Memory B cell (primary cell): ENCODE measurements around the gene SIGLEC14.
A peak's percentile ranks its signal among the peaks of the same experiment; 100 is the strongest.
"Not testable (repeated sequence)": the region's sequence is repeated elsewhere in the genome, so short reads cannot be mapped to it uniquely, and the experiment has no call there.

Experiments
- ATAC-seq: fragments of 150-1000 bp; cut with Tn5 transposase; 2 replicates; pipeline ENCODE4 v1.10.0; 2021; ENCODE audit warnings: low read depth, mild to moderate bottlenecking, moderate library complexity
- DNase-seq, 2 donors: peaks; one replicate each; pipeline ENCODE4 v3.0.0; 2022; ENCODE audit warnings: low spot score in 2 of 2
- H3K27ac Mint-ChIP-seq: one replicate; pipeline ENCODE4 v1.8.0; 2022; ENCODE audit warnings: mild to moderate bottlenecking, moderate library complexity, mixed read lengths
- H3K27me3 Mint-ChIP-seq: one replicate; pipeline ENCODE4 v1.8.0; 2022; ENCODE audit warnings: mixed read lengths
- H3K36me3 Mint-ChIP-seq: one replicate; pipeline ENCODE4 v1.8.0; 2022; ENCODE audit warnings: mild to moderate bottlenecking, mixed read lengths
- H3K4me1 Mint-ChIP-seq: one replicate; pipeline ENCODE4 v1.8.0; 2022; ENCODE audit warnings: mixed read lengths
- H3K4me3 Mint-ChIP-seq: one replicate; pipeline ENCODE4 v1.8.0; 2022; ENCODE audit warnings: mild to moderate bottlenecking, moderate library complexity, mixed read lengths
- H3K9me3 Mint-ChIP-seq: one replicate; pipeline ENCODE4 v1.8.0; 2022; ENCODE audit warnings: mixed read lengths

The SIGLEC14 gene

GRCh38 chr19:51646730-51647129 lies at the start of gene SIGLEC14:
SIGLEC14 (minus strand) TSS chr19:51646825; CDS start chr19:51646759, 66 bp downstream.
- Mint-ChIP-seq H3K36me3 (peaks cover 13% of the 10 kb centered on the region), H3K4me3 (peak within 1 kb of the TSS; percentile 88), H3K27ac (peak within 1 kb of the TSS; percentile 97), H3K4me1 (peaks cover 41% of the 10 kb centered on the region)
- DNase-seq, H3K27me3 Mint-ChIP-seq, H3K9me3 Mint-ChIP-seq: not testable (repeated sequence)
- ATAC-seq = peak; percentile 41

DNA sequence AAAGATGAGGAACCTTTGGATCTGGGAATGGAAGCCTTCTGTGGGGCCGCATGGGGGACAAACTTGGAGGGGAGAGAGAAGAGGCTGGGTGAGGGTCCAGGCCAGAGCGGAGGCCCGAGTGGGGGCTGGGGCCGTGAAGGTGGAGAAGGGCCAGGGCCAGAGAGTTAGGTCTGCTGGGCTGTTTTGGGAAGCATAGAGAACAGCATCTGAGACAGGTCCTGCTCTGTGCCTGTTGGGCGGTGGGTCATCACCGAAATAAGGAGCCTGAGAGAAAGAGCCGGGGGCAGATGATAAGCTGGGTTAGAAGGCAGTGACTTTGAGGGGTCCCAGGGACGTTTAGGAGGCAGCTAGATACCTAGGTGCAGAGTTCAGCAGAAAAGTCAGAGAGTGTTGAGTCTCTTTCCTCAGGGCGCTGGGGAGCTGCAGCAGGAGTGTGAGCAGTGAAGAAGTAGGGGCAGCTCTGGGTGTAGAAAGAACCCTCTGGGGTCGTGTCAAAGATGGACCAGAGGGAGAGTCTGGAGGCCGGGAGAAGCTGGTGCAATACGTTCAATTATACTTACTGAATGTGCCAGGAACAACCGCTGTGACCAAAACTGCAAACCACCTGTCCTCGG lies 49.2 kb upstream of the SIGLEC14 start:
- Mint-ChIP-seq H3K4me3 (no peak overlapping the region), H3K36me3 (no peaks in the 10 kb centered on the region), H3K27me3 (peaks cover 24% of the 10 kb centered on the region), H3K4me1 (peaks cover 8% of the 10 kb centered on the region), H3K27ac (no peak overlapping the region), H3K9me3 (peaks cover 1% of the 10 kb centered on the region)
- ATAC-seq (no peak), DNase-seq (no peak)

- no peak for ATAC-seq
- Mint-ChIP-seq H3K9me3 (no peaks in the 10 kb centered on the region), H3K27ac (no peak overlapping the region), H3K27me3 (peaks cover 25% of the 10 kb centered on the region), H3K4me1 (peaks cover 8% of the 10 kb centered on the region), H3K36me3 (no peaks in the 10 kb centered on the region), H3K4me3 (no peak overlapping the region)
- DNase-seq = no peak
These were observed 48.5 kb upstream of the SIGLEC14 start for GRCh38 chr19:51695088-51695487.

DNA sequence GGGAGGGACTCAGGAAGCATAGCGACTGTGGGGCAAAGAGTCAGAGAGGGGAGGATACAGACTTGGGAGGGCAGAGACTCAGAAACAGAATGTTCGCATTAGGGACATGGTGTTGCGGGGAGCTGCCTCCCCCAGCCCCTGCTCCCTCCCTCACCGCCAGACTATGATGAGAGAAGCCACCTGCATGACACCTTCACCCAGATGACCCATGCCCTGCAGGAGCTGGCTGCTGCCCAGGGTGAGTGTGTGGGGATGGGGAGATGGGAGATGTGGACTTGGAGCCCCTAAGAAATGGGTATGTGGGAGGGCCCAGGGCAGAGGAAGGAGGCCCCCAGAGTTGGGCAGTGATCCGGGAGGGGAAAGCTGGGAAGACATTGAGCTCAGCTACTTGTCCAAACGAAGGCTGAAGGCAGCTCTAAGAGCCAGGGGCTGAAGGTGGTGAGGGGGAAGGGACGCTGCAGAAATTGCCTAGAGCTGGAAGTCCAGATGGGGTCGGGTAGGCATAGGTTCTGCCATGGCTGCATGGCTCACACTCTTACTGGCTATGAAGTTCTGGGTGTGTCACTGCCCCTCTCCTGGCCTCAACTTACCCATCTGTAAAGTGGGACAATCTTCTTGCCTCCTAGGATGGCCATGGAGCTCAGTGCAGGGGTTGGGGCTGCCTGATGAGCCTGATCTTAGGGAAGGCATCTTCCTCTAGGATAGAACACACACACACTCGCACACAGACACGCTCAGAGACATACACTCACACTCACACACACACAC lies 47.9 kb upstream of the SIGLEC14 start:
- no peak for DNase-seq
- Mint-ChIP-seq H3K27me3 (peaks cover 25% of the 10 kb centered on the region), H3K27ac (no peak overlapping the region), H3K4me3 (no peak overlapping the region), H3K36me3 (no peaks in the 10 kb centered on the region), H3K4me1 (peaks cover 10% of the 10 kb centered on the region), H3K9me3 (no peaks in the 10 kb centered on the region)
- no peak for ATAC-seq

DNA sequence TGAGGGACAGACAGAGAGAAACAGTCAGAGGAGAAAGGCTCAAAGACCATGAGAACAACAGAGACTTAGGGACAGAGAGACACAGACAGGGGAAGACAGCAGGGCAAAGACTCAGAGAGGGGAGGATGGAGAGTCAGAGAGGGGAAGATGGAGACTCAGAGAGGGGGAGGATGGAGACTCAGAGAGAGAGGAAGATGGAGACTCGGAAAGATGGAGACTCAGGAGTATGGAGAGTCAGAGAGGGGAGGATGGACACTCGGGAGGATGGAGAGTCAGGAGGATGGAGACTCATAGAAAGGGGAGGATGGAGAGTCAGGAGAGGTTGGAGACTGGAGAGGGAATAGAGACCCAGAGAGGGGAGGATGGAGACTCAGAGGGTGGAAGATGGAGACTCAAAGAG lies 47.2 kb upstream of the SIGLEC14 start:
- no peaks in the 10 kb centered on the region for H3K36me3 Mint-ChIP-seq
- peaks cover 10% of the 10 kb centered on the region for H3K4me1 Mint-ChIP-seq
- no peak overlapping the region for H3K4me3 Mint-ChIP-seq
- DNase-seq (no peak), ATAC-seq (no peak)
- H3K9me3 Mint-ChIP-seq = no peaks in the 10 kb centered on the region
- peaks cover 24% of the 10 kb centered on the region for H3K27me3 Mint-ChIP-seq
- no peak overlapping the region for H3K27ac Mint-ChIP-seq

GRCh38 chr19:51693260-51693659 lies 46.6 kb upstream of the SIGLEC14 start, which contains the start of gene SPACA6:
SPACA6 (plus strand) TSS chr19:51693330; CDS start chr19:51693527, 197 bp downstream.
- Mint-ChIP-seq H3K4me1 (peaks cover 15% of the 10 kb centered on the region), H3K4me3 (no peak within 1 kb of the TSS), H3K36me3 (peaks cover 3% of the 10 kb centered on the region), H3K27ac (no peak within 1 kb of the TSS), H3K9me3 (no peaks in the 10 kb centered on the region), H3K27me3 (peaks cover 30% of the 10 kb centered on the region)
- ATAC-seq (no peak), DNase-seq (no peak)

DNA sequence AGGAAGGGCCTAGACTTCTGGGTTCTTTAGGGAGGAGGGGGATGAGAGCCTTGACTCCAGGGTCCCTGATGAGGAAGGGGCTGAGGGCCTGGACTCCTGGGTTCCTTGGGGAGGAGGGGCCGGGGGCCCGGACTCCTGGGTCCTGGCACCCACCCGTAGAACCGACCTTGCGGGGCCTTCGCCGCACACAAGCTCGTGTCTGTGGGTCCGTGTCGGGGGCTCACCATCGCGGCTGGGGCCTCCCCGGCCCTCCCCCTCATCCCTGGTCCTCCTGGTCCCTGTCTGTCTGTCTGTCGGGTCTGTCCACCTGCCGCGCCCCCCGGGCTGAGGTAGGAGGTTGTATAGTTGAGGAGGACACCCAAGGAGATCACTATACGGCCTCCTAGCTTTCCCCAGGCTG lies 45.8 kb upstream of the SIGLEC14 start:
- no peak for ATAC-seq
- DNase-seq = no peak
- no peaks in the 10 kb centered on the region for H3K9me3 Mint-ChIP-seq
- H3K4me3 Mint-ChIP-seq = no peak overlapping the region
- peaks cover 3% of the 10 kb centered on the region for H3K36me3 Mint-ChIP-seq
- H3K4me1 Mint-ChIP-seq = peaks cover 15% of the 10 kb centered on the region
- H3K27me3 Mint-ChIP-seq = peaks cover 38% of the 10 kb centered on the region
- no peak overlapping the region for H3K27ac Mint-ChIP-seq

GRCh38 chr19:51691584-51692428 lies 45.2 kb upstream of the SIGLEC14 start:
- peaks cover 38% of the 10 kb centered on the region for H3K27me3 Mint-ChIP-seq
- H3K36me3 Mint-ChIP-seq = peaks cover 3% of the 10 kb centered on the region

DNA sequence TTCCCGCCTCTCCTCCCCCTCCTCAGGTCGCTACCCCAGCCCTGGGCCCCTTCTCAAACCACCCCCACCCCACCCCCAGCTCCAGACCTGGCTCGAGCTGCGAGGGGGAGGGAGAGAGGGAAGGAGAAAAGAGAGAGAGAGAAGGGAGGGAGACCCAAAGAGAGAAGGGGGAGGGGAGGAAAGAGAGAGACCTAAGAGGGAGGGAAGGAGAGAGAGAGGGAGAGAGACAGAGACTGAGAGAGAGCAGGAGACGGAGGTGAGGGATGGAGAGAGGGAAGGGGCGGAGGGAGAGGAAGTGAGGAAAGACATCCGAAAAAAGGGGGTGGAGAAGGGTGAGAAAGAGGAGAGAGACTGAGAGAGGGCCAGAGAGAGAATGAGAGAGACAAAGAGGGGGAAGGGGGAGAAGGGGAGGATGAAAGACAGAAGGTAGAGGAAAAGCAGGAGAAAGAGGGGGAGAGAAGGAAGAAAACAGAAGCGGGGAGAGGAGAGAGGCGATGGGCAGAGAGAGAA lies 44.5 kb upstream of the SIGLEC14 start:
- no peak for ATAC-seq
- peaks cover 3% of the 10 kb centered on the region for H3K36me3 Mint-ChIP-seq
- peaks cover 38% of the 10 kb centered on the region for H3K27me3 Mint-ChIP-seq
- H3K4me1 Mint-ChIP-seq = peaks cover 15% of the 10 kb centered on the region
- H3K27ac Mint-ChIP-seq = no peak overlapping the region
- H3K4me3 Mint-ChIP-seq = peak overlapping the region; percentile 43
- no peak for DNase-seq
- no peaks in the 10 kb centered on the region for H3K9me3 Mint-ChIP-seq

More at GRCh38 chr19:51691584-51692428, 45.2 kb upstream of the SIGLEC14 start:
- Mint-ChIP-seq H3K9me3 (no peaks in the 10 kb centered on the region), H3K4me1 (peaks cover 15% of the 10 kb centered on the region), H3K4me3 (peak overlapping the region; percentile 43), H3K27ac (no peak overlapping the region)
- no peak for ATAC-seq
- DNase-seq = no peak

DNA sequence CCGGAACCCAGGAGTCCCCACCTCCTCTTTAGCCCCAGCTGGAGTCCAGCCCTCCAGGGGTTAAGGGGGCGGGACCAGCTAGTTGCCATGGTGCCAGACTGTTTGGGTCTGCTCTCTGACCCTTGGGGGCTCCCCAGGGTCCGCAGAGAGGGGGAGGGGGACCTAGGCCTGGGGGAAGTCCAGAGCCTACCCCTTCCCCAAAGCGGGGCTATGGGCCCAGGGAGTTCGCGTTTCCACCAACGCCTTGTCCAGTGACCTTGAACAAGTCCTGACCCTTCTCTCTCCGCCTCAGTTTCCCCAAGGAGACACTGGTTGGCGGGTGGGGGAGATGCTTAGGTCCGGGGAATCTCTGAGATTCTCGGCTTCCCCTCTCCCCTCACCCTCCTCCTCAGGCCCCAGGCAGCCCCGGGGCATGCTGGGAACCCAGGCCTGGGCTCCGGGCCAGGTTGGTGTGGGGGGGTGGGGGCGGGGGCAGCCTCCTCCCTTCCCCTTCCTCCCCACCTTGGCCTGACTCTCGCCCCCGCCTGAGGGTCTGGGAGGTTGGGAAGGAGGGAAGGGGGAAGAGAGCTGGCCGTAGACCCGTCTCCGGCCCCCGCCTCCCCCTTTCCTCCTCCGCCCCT lies 43.9 kb upstream of the SIGLEC14 start:
- peak overlapping the region; percentile 49 for H3K4me3 Mint-ChIP-seq
- peaks cover 38% of the 10 kb centered on the region for H3K27me3 Mint-ChIP-seq
- no peaks in the 10 kb centered on the region for H3K9me3 Mint-ChIP-seq
- peak; percentile 34 to 45 for DNase-seq
- H3K36me3 Mint-ChIP-seq = peaks cover 3% of the 10 kb centered on the region
- ATAC-seq = peak; percentile 82
- H3K27ac Mint-ChIP-seq = no peak overlapping the region
- H3K4me1 Mint-ChIP-seq = peaks cover 15% of the 10 kb centered on the region

DNA sequence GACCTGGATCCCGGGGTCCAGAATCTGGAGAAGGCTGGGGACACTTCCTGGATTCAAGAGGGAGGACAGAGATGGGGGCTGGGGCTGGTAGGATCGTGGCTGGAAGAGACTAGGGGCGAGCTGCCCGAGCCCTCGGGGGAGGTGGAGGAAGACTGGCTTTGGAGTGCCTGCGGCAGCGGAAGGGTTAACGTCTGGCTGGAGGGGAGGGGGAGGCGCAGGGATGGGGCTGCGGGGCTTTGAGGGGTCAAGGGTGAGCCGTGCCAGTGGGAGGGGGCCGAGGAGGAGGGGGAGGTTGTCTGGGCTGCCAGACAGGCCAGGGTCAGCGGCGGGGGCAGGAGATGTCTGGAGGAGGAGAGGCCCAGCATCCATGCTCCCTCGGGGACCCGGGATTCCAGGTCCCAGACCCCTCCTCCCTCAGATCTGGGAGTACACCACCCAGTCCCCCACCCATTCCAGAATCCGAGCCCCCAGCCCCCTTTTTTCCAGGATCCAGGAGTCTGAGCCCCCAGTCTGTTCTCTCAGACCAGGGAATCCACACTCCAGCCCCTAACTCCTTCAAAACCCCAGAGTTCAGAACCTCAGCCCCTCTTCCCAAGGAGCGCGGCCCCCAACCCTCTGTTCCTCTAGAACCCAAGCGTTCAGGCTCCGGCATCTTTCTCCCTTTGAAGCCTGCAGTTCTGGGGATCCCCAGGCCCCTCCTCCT lies 43.3 kb upstream of the SIGLEC14 start:
- peaks cover 14% of the 10 kb centered on the region for H3K4me1 Mint-ChIP-seq
- no peak for ATAC-seq
- H3K27me3 Mint-ChIP-seq = peaks cover 37% of the 10 kb centered on the region
- no peak overlapping the region for H3K27ac Mint-ChIP-seq
- no peak for DNase-seq
- peaks cover 2% of the 10 kb centered on the region for H3K9me3 Mint-ChIP-seq
- H3K36me3 Mint-ChIP-seq = peaks cover 4% of the 10 kb centered on the region
- H3K4me3 Mint-ChIP-seq = peak overlapping the region; percentile 49

DNA sequence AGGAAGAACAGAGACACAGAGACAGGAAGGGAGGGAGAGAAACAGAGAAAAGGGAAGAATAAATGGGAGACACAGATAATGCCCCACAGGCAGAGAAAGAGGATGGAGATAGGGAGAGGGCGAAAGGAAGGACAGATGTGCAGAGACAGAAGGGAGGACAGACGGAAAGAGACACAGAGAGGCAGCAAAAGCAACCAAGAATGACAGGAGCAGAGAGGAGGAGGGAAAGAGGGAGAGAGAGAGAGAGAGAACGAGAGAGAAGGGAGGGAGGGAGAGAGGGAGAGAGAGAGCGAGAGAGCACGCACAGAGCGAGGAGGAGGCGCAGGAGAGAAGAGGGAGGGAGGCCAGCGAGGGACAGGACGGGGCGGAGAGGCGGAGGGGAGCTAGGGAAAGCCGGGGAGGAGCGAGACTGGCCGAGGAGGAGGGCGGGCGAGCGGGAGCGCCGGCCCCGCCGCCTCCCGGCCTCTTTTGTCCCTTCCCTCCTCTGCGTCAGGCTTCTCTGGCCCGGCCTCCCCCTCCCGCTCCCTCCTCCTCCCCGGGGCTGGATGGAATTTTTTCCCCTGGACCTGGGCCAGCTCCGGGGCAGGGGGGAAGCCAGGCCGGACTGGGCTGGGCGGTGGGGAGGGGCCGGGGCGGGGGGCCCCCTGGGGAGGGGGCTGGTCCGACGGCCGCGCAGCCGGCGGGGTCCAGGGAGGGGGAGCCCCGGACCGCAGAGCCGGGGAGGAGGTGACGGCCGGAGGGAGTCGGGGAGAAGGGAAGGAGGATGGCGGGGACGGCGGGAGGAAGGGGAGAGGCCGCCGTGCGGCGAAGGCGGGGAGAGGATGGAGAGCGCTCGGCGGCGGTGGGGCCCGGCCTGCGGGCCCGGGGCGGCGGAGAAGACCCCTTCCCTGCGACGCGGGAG lies 42.3 kb upstream of the SIGLEC14 start:
- H3K27me3 Mint-ChIP-seq = peaks cover 36% of the 10 kb centered on the region
- H3K4me3 Mint-ChIP-seq = peak overlapping the region; percentile 74
- DNase-seq (no peak), ATAC-seq (no peak)
- H3K4me1 Mint-ChIP-seq = peaks cover 13% of the 10 kb centered on the region
- H3K9me3 Mint-ChIP-seq = peaks cover 4% of the 10 kb centered on the region
- H3K36me3 Mint-ChIP-seq = peaks cover 6% of the 10 kb centered on the region
- peak overlapping the region; percentile 3 for H3K27ac Mint-ChIP-seq
